Panc1 (cell line): ENCODE data around the gene RBPMS2. TPM values are rescaled to one million over a fixed set of nuclear protein-coding genes. Genes with fewer than 3 reads are reported as not detected.

Experiments
- ATAC-seq: fragments of 200-7000 bp; cut with Tn5 transposase; 2 replicates; pipeline ENCODE4 v1.9.1; 2020; ENCODE audit warnings: mild to moderate bottlenecking, moderate library complexity
- BruUV-seq: library from RNA; stranded (reverse); fragments of 400-500 nt; replicated peaks from 2 replicates; lab custom pipeline; 2021; lab: Mats Ljungman, UMichigan
- CTCF ChIA-PET: fragments of 300-600 bp; sonication (Branson Sonifier 250); formaldehyde crosslinking; loops from one replicate; lab custom pipeline; 2022; ENCODE audit warnings: antibody characterized with exemption; lab: Charles Lee
- POLR2A ChIA-PET: fragments of 300-600 bp; sonication (Branson Sonifier 250); formaldehyde crosslinking; loops from one replicate; lab custom pipeline; 2022; ENCODE audit warnings: antibody characterized with exemption; lab: Charles Lee
- DNase-seq: peaks from one replicate; pipeline ENCODE4 v3.0.0-alpha.2; 2010; ENCODE audit warnings: low read depth, low spot score
- H3K27ac ChIP-seq: 2 replicates; pipeline ENCODE4 v1.5.1; 2011; ENCODE audit warnings: mild to moderate bottlenecking, low read length, inconsistent platforms
- H3K27me3 ChIP-seq: fragments of 200-500 bp; sonication (Bioruptor generic); 2 replicates; pipeline ENCODE4 v1.6.0; 2014; ENCODE audit warnings: low read length, inconsistent platforms; ENCODE audit not compliant: control insufficient read depth, insufficient read depth
- H3K36me3 ChIP-seq: fragments of 200-500 bp; sonication (Bioruptor generic); 2 replicates; pipeline ENCODE4 v1.5.1; 2014; ENCODE audit warnings: inconsistent platforms, mild to moderate bottlenecking, low read length, moderate library complexity; ENCODE audit not compliant: control insufficient read depth, insufficient read depth
- H3K4me1 ChIP-seq: 2 replicates; pipeline ENCODE4 v1.5.1; 2011; ENCODE audit warnings: inconsistent platforms, mild to moderate bottlenecking, low read length, moderate library complexity; ENCODE audit not compliant: control insufficient read depth, insufficient read depth
- H3K4me3 ChIP-seq, 2 experiments: 2 replicates each; pipeline ENCODE4 v1.5.1; 2011 to 2012; ENCODE audit warnings: low read depth in 2 of 2, low read length in 2 of 2, mild to moderate bottlenecking in 2 of 2, inconsistent platforms in 1 of 2, moderate library complexity in 1 of 2
- H3K9me3 ChIP-seq: fragments of 200-500 bp; sonication (Bioruptor generic); 2 replicates; pipeline ENCODE4 v1.5.1; 2014; ENCODE audit warnings: low read depth, mild to moderate bottlenecking, inconsistent platforms, low read length, moderate library complexity; ENCODE audit not compliant: control insufficient read depth, insufficient read depth
- CTCF ChIP-seq: fragments of 450-650 bp; IDR thresholded peaks from 2 replicates; pipeline ENCODE4 v1.5.1; 2017; ENCODE audit warnings: mild to moderate bottlenecking
- POLR2AphosphoS5 ChIP-seq: IDR thresholded peaks from 2 replicates; pipeline ENCODE4 v1.6.1; 2012; ENCODE audit warnings: mild to moderate bottlenecking, low read depth, low read length, moderate library complexity
- REST ChIP-seq, 2 experiments: IDR thresholded peaks; 2 replicates each; pipeline ENCODE4 v1.6.1; 2011 to 2012; ENCODE audit warnings: low read depth in 2 of 2, control low read depth in 1 of 2, low read length in 1 of 2, mild to moderate bottlenecking in 1 of 2, moderate library complexity in 1 of 2; ENCODE audit not compliant: insufficient read depth in 1 of 2
- SIN3A ChIP-seq: IDR thresholded peaks from 2 replicates; pipeline ENCODE4 v1.6.1; 2012; ENCODE audit warnings: low read depth, mild to moderate bottlenecking, low read length, moderate library complexity, borderline replicate concordance; ENCODE audit not compliant: insufficient read depth
- TCF7L2 ChIP-seq: IDR thresholded peaks from 2 replicates; pipeline ENCODE4 v1.6.1; 2011; ENCODE audit warnings: mild to moderate bottlenecking, low read depth, low read length, inconsistent platforms
- in situ Hi-C: cut with HindIII; loops from 2 replicates; pipeline ENCODE4 v1.10.0; 2016; ENCODE audit warnings: low sequenced_read_pairs, low pct_unique_long_range_greater_than_20kb
- intact Hi-C: fragments of 100-400 bp; cut with micrococcal nuclease; formaldehyde crosslinking; loops from one replicate; pipeline ENCODE4 v1.10.0; 2022; ENCODE audit not compliant: unreplicated experiment
- total RNA-seq: library from RNA; stranded (reverse); gene quantifications from one replicate; pipeline ENCODE4 v1.2.1, GENCODE V29; 2021; ENCODE audit not compliant: unreplicated experiment

RBPMS2 gene
- total RNA-seq, 1 experiment from 2014 or later, result 33.7 TPM

GRCh38 chr15:64746921-64747320 is 28.5 kb downstream of the RBPMS2 start:
- no peak overlapping the region for H3K4me3 ChIP-seq
- ChIA-PET CTCF (no interaction called here), POLR2A (no interaction called here)
- no peaks in the 10 kb centered on the region for H3K27me3 ChIP-seq
- DNase-seq (no peak), ATAC-seq (no peak)
- intact Hi-C loops (loop anchor here (5.0 kb wide), 1 partner anchor 55 kb away; no protein-coding TSS in a partner anchor), in situ Hi-C loops (no loop called here)
- no peaks in the 10 kb centered on the region for H3K36me3 ChIP-seq
- no peaks in the 10 kb centered on the region for H3K4me1 ChIP-seq
- no peak overlapping the region for H3K27ac ChIP-seq
- no peaks in the 10 kb centered on the region for H3K9me3 ChIP-seq
- no TSS peak for BruUV-seq
- TF ChIP-seq CTCF (no peak), REST (IDR thresholded peaks at IDR 0.05; ENCODE audit: insufficient read depth in 1 of 2, low read depth in 2 of 2, low read length in 1 of 2) (no peak), SIN3A (no peak), TCF7L2 (no peak), POLR2AphosphoS5 (no peak)

DNA sequence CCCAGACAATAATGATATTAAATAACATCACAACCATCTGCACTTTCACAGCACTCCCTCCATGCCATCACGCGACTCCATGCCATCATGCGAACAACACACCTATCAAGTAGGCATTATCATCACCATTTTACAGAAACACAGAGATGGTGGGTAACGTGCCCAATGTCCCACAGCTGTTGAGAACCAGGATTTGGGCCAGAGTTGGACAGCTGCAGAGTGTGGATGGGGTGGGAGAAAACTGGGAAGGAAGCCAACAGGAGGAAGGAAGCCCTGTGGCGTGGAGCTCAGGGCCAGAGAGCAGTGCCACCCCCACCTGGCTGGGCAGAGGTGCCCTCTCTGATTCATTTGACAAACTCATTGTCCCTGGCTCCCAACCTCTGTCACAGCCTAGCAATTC is 29.0 kb downstream of the RBPMS2 start:
- DNase-seq (no peak), ATAC-seq (no peak)
- Histone ChIP-seq H3K27me3 (no peaks in the 10 kb centered on the region), H3K9me3 (no peaks in the 10 kb centered on the region), H3K27ac (no peak overlapping the region), H3K4me1 (no peaks in the 10 kb centered on the region), H3K4me3 (no peak overlapping the region), H3K36me3 (no peaks in the 10 kb centered on the region)
- no peak for TF ChIP-seq TCF7L2
- TF ChIP-seq CTCF, result no peak
- no peak for TF ChIP-seq POLR2AphosphoS5
- TF ChIP-seq REST (IDR thresholded peaks at IDR 0.05; ENCODE audit: insufficient read depth in 1 of 2, low read depth in 2 of 2, low read length in 1 of 2), result no peak
- no peak for TF ChIP-seq SIN3A
- intact Hi-C loops, result loop anchor here (5.0 kb wide), 1 partner anchor 56 kb away; no protein-coding TSS in a partner anchor
- in situ Hi-C loops, result no loop called here
- no TSS peak for BruUV-seq
- ChIA-PET POLR2A (no interaction called here), CTCF (no interaction called here)
